ENCODE data around the gene MBNL3. TPM values are rescaled to one million over a fixed set of nuclear protein-coding genes. Genes with fewer than 3 reads are reported as not detected.
"Not testable (repeated sequence)": the region's sequence is repeated elsewhere in the genome, so short reads cannot be mapped to it uniquely, and the experiment has no call there.

Gene MBNL3
- total RNA-seq, 1 experiment from 2014 or later: 1.0 TPM

GRCh38 chrX:132483488-132483887 lies 5.3 kb downstream of the MBNL3 start:
- in situ Hi-C loops (cut with HindIII; ENCODE audit: low pct_unique_long_range_greater_than_20kb, low sequenced_read_pairs): no loop called here
- DNase-seq (ENCODE audit: low read depth): no peak

GRCh38 chrX:132482632-132483031 lies 6.2 kb downstream of the MBNL3 start:
- no peak for DNase-seq (ENCODE audit: low read depth)
- in situ Hi-C loops (cut with HindIII; ENCODE audit: low pct_unique_long_range_greater_than_20kb, low sequenced_read_pairs): no loop called here

- in situ Hi-C loops (cut with HindIII; ENCODE audit: low pct_unique_long_range_greater_than_20kb, low sequenced_read_pairs): no loop called here
- no peak for DNase-seq (ENCODE audit: low read depth)
Measured at GRCh38 chrX:132481449-132481848, 7.4 kb downstream of the MBNL3 start.

GRCh38 chrX:132480581-132481203 lies 8.1 kb downstream of the MBNL3 start:
- in situ Hi-C loops (cut with HindIII; ENCODE audit: low pct_unique_long_range_greater_than_20kb, low sequenced_read_pairs): no loop called here
- no peak for DNase-seq (ENCODE audit: low read depth)

- no peak for DNase-seq (ENCODE audit: low read depth)
- in situ Hi-C loops (cut with HindIII; ENCODE audit: low pct_unique_long_range_greater_than_20kb, low sequenced_read_pairs): no loop called here
Measured at GRCh38 chrX:132474544-132475248, 14.1 kb downstream of the MBNL3 start.

GRCh38 chrX:132472397-132472796 lies 16.4 kb downstream of the MBNL3 start:
- in situ Hi-C loops (cut with HindIII; ENCODE audit: low pct_unique_long_range_greater_than_20kb, low sequenced_read_pairs): no loop called here
- no peak for DNase-seq (ENCODE audit: low read depth)

GRCh38 chrX:132470831-132471230 lies 18.0 kb downstream of the MBNL3 start:
- in situ Hi-C loops (cut with HindIII; ENCODE audit: low pct_unique_long_range_greater_than_20kb, low sequenced_read_pairs): no loop called here
- DNase-seq (ENCODE audit: low read depth): no peak

- in situ Hi-C loops (cut with HindIII; ENCODE audit: low pct_unique_long_range_greater_than_20kb, low sequenced_read_pairs): no loop called here
Measured at GRCh38 chrX:132470179-132470578, 18.7 kb downstream of the MBNL3 start.

GRCh38 chrX:132468454-132468853 lies 20.4 kb downstream of the MBNL3 start:
- DNase-seq (ENCODE audit: low read depth): no peak
- in situ Hi-C loops (cut with HindIII; ENCODE audit: low pct_unique_long_range_greater_than_20kb, low sequenced_read_pairs): no loop called here

More at GRCh38 chrX:132470179-132470578, 18.7 kb downstream of the MBNL3 start:
- no peak for DNase-seq (ENCODE audit: low read depth)

GRCh38 chrX:132467989-132468388 lies 20.8 kb downstream of the MBNL3 start:
- in situ Hi-C loops (cut with HindIII; ENCODE audit: low pct_unique_long_range_greater_than_20kb, low sequenced_read_pairs): no loop called here
- no peak for DNase-seq (ENCODE audit: low read depth)

- no peak for DNase-seq (ENCODE audit: low read depth)
- in situ Hi-C loops (cut with HindIII; ENCODE audit: low pct_unique_long_range_greater_than_20kb, low sequenced_read_pairs): no loop called here
Measured at GRCh38 chrX:132467026-132467425, 21.8 kb downstream of the MBNL3 start.

GRCh38 chrX:132463411-132463810 lies 25.4 kb downstream of the MBNL3 start:
- DNase-seq (ENCODE audit: low read depth): no peak
- in situ Hi-C loops (cut with HindIII; ENCODE audit: low pct_unique_long_range_greater_than_20kb, low sequenced_read_pairs): no loop called here

- in situ Hi-C loops (cut with HindIII; ENCODE audit: low pct_unique_long_range_greater_than_20kb, low sequenced_read_pairs): no loop called here
- no peak for DNase-seq (ENCODE audit: low read depth)
Measured at GRCh38 chrX:132461886-132462285, 27.0 kb downstream of the MBNL3 start.

- in situ Hi-C loops (cut with HindIII; ENCODE audit: low pct_unique_long_range_greater_than_20kb, low sequenced_read_pairs): no loop called here
- DNase-seq (ENCODE audit: low read depth): no peak
Measured at GRCh38 chrX:132452911-132453550, 35.8 kb downstream of the MBNL3 start.

GRCh38 chrX:132445909-132446308 lies 42.9 kb downstream of the MBNL3 start:
- in situ Hi-C loops (cut with HindIII; ENCODE audit: low pct_unique_long_range_greater_than_20kb, low sequenced_read_pairs); DNase-seq (ENCODE audit: low read depth): not testable (repeated sequence)

GRCh38 chrX:132444936-132445335 lies 43.9 kb downstream of the MBNL3 start:
- in situ Hi-C loops (cut with HindIII; ENCODE audit: low pct_unique_long_range_greater_than_20kb, low sequenced_read_pairs): no loop called here
- no peak for DNase-seq (ENCODE audit: low read depth)

- in situ Hi-C loops (cut with HindIII; ENCODE audit: low pct_unique_long_range_greater_than_20kb, low sequenced_read_pairs): no loop called here
- no peak for DNase-seq (ENCODE audit: low read depth)
Measured at GRCh38 chrX:132443196-132444135, 45.4 kb downstream of the MBNL3 start.

- in situ Hi-C loops (cut with HindIII; ENCODE audit: low pct_unique_long_range_greater_than_20kb, low sequenced_read_pairs): no loop called here
- DNase-seq (ENCODE audit: low read depth): no peak
Measured at GRCh38 chrX:132442691-132443090, 46.1 kb downstream of the MBNL3 start.
